T-helper 17 cell (primary cell): ENCODE results near the gene HTR3C. TPM values are rescaled to one million over a fixed set of nuclear protein-coding genes. Genes with fewer than 3 reads are reported as not detected.

Experiments used
- ATAC-seq: fragments of 150-1000 bp; cut with Tn5 transposase; 2 replicates; pipeline ENCODE4 v1.10.0; 2021; ENCODE audit warnings: mild to moderate bottlenecking, moderate library complexity
- DNase-seq, 3 donors: peaks; one replicate each; pipeline versions ENCODE4 v3.0.0 to v3.0.0-alpha.2; 2020 to 2021
- H3K9me3 ChIP-seq: one replicate; pipeline ENCODE4 v1.7.0; 2013; ENCODE audit warnings: low read length, mild to moderate bottlenecking; ENCODE audit not compliant: control insufficient read depth, poor library complexity, severe bottlenecking
- H3K27ac Mint-ChIP-seq: one replicate; pipeline ENCODE4 v1.8.0; 2022; ENCODE audit warnings: mild to moderate bottlenecking, moderate library complexity, mixed read lengths
- H3K27me3 Mint-ChIP-seq: one replicate; pipeline ENCODE4 v1.8.0; 2022; ENCODE audit warnings: mixed read lengths
- H3K36me3 Mint-ChIP-seq: one replicate; pipeline ENCODE4 v1.8.0; 2022; ENCODE audit warnings: low read depth, mixed read lengths
- H3K4me1 Mint-ChIP-seq: one replicate; pipeline ENCODE4 v1.8.0; 2022; ENCODE audit warnings: mild to moderate bottlenecking, mixed read lengths
- H3K4me3 Mint-ChIP-seq: one replicate; pipeline ENCODE4 v1.8.0; 2022; ENCODE audit warnings: mild to moderate bottlenecking, moderate library complexity, mixed read lengths
- total RNA-seq, 4 donors: library from RNA in 2 of 4; stranded (reverse) in 2 of 4; gene quantifications; one replicate each; pipeline ENCODE4 v1.2.3 and lab custom pipeline; 2022 to 2026

HTR3C gene
- total RNA-seq, 2 donors from 2014 or later = not detected

DNA sequence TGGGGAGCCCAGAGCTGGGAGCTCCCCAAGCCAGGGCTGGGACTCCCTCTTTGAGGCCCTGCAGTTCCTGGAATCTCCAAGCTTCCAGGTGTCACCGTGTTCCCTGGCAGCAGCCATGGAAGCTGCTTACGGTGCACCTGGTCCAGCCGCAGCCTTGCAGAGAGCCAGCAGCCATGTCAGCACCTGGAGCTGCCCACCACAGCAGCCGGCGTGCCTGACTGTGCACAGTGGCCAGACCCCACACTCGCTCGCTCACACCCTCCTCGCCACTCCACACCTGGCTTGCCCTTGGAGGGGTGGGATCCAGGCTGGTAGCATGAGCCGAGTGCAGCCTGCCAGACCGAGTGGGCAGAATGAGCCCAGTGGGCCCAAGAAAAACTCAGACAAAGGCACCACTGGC is 29.2 kb downstream of the HTR3C start:
- Mint-ChIP-seq H3K4me1 (no peaks in the 10 kb centered on the region), H3K27me3 (no peaks in the 10 kb centered on the region), H3K36me3 (peaks cover 3% of the 10 kb centered on the region), H3K4me3 (no peak overlapping the region), H3K27ac (no peak overlapping the region)
- ATAC-seq (no peak), DNase-seq (no peak)
- H3K9me3 ChIP-seq = no peaks in the 10 kb centered on the region

- ATAC-seq (no peak), DNase-seq (no peak)
- Mint-ChIP-seq H3K4me1 (no peaks in the 10 kb centered on the region), H3K36me3 (peaks cover 2% of the 10 kb centered on the region), H3K27ac (no peak overlapping the region), H3K4me3 (no peak overlapping the region), H3K27me3 (no peaks in the 10 kb centered on the region)
- H3K9me3 ChIP-seq = no peaks in the 10 kb centered on the region
These were observed 29.6 kb downstream of the HTR3C start for GRCh38 chr3:184082465-184082864.

GRCh38 chr3:184085389-184085852 is 32.6 kb downstream of the HTR3C start:
- no peaks in the 10 kb centered on the region for H3K9me3 ChIP-seq
- ATAC-seq = peak; percentile 25
- peaks cover 2% of the 10 kb centered on the region for H3K36me3 Mint-ChIP-seq
- no peaks in the 10 kb centered on the region for H3K27me3 Mint-ChIP-seq
- no peak for DNase-seq
- no peaks in the 10 kb centered on the region for H3K4me1 Mint-ChIP-seq
- H3K4me3 Mint-ChIP-seq = no peak overlapping the region
- no peak overlapping the region for H3K27ac Mint-ChIP-seq

DNA sequence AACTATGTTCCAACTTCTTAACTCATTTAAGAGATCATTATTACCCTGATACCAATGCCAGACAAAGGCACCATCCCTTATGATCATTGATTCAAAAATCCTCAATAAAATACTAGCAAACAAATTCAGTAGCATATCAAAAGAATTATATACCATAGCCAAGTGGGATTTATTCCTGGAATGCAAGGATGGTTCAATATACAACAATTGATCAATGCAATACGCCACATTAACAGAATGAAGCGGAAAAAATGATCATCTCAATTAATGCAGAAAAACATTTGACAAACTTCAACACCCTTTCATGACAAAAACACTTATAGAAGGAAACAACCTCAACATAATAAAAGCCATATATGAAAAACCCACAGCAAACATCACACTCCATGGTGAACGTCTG is 39.4 kb downstream of the HTR3C start:
- DNase-seq = no peak
- peaks cover 8% of the 10 kb centered on the region for H3K9me3 ChIP-seq
- Mint-ChIP-seq H3K4me3 (no peak overlapping the region), H3K27ac (no peak overlapping the region), H3K4me1 (no peaks in the 10 kb centered on the region), H3K36me3 (no peaks in the 10 kb centered on the region), H3K27me3 (peaks cover 7% of the 10 kb centered on the region)
- ATAC-seq = no peak

DNA sequence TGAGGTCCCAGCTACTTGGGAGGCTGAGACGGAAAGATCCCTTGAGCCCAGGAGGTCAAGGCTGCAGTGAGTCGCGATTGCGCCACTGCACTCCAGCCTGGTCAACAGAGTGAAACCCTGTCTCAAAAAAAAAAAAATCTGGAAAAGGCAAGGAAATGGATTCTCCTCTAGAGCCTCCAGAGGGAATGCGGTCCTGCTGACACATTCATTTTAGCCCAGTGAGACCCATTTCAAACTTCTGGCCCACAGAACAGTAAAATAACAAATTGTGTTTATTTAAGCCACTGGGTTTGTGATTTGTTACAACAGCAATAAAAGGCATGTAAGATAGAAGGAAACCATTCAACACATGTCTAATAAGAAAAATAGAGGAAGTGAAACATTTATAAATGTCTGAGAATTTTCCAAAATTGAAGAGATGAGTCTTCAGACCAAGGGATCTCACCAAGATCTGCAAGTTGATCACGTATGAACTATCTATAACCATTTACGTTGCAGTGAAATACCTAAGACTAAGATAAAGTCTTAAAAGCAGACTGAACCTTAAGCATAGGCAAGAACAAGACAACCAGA is 44.0 kb downstream of the HTR3C start, which contains the start of gene HTR3E:
TSS of gene HTR3E (plus strand) at position 254 of the 573 bp plus-strand sequence. CDS start 466 bp downstream, outside the sequence.
- Mint-ChIP-seq H3K36me3 (no peaks in the 10 kb centered on the region), H3K27me3 (peaks cover 7% of the 10 kb centered on the region), H3K27ac (no peak within 1 kb of the TSS), H3K4me1 (no peaks in the 10 kb centered on the region), H3K4me3 (no peak within 1 kb of the TSS)
- ATAC-seq = no peak
- H3K9me3 ChIP-seq = peaks cover 4% of the 10 kb centered on the region
- DNase-seq = no peak

GRCh38 chr3:184097556-184097955 is 44.7 kb downstream of the HTR3C start:
- Mint-ChIP-seq H3K4me1 (no peaks in the 10 kb centered on the region), H3K27me3 (peaks cover 7% of the 10 kb centered on the region), H3K27ac (no peak overlapping the region), H3K36me3 (no peaks in the 10 kb centered on the region), H3K4me3 (no peak overlapping the region)
- DNase-seq (no peak), ATAC-seq (no peak)
- H3K9me3 ChIP-seq = no peaks in the 10 kb centered on the region

GRCh38 chr3:184099806-184100686 is 47.2 kb downstream of the HTR3C start:
- no peak overlapping the region for H3K27ac Mint-ChIP-seq
- ATAC-seq (no peak), DNase-seq (no peak)
- no peaks in the 10 kb centered on the region for H3K9me3 ChIP-seq
- H3K4me1 Mint-ChIP-seq = peaks cover 3% of the 10 kb centered on the region
- no peak overlapping the region for H3K4me3 Mint-ChIP-seq
- H3K36me3 Mint-ChIP-seq = no peaks in the 10 kb centered on the region
- peaks cover 6% of the 10 kb centered on the region for H3K27me3 Mint-ChIP-seq

Other genes starting within 250 kb of the HTR3C start
- gene MAP6D1, start 227.5 kb upstream of the HTR3C start, total RNA-seq = 1 to 10 TPM in 1 of 2 donors, under 1 TPM in 1; 0.26 to 1.7 TPM
- 10 to 100 TPM; 36.6 to 38.3 TPM for gene PARL, start 168.2 kb upstream of the HTR3C start, total RNA-seq
- gene ABCC5, start 35.2 kb upstream of the HTR3C start, total RNA-seq = 10 to 100 TPM; 17.5 to 17.6 TPM
- gene HTR3D, start 21.3 kb upstream of the HTR3C start, total RNA-seq = not detected
- gene HTR3E, start 44.0 kb downstream of the HTR3C start, total RNA-seq = not detected
- 10 to 100 TPM; 49.5 to 53.8 TPM for gene EIF2B5, start 82.3 kb downstream of the HTR3C start, total RNA-seq
- 10 to 100 TPM; 31.5 to 42.9 TPM for gene DVL3, start 102.3 kb downstream of the HTR3C start, total RNA-seq
- 100 to 1,000 TPM; 120 to 164 TPM for gene AP2M1, start 121.8 kb downstream of the HTR3C start, total RNA-seq
- 100 to 1,000 TPM; 118 to 120 TPM for gene ABCF3, start 133.2 kb downstream of the HTR3C start, total RNA-seq
- not detected for gene VWA5B2, start 176.5 kb downstream of the HTR3C start, total RNA-seq
- 10 to 100 TPM; 17.6 to 24.1 TPM for gene ALG3, start 195.9 kb downstream of the HTR3C start, total RNA-seq
- gene EEF1AKMT4, start 196.6 kb downstream of the HTR3C start, total RNA-seq = under 1 TPM; 0.45 to 0.65 TPM
- gene CAMK2N2, start 208.5 kb downstream of the HTR3C start, total RNA-seq = under 1 TPM; 0.20 to 0.31 TPM
- gene ECE2, start 223.0 kb downstream of the HTR3C start, total RNA-seq = not detected
- 100 to 1,000 TPM; 149 to 171 TPM for gene PSMD2, start 246.2 kb downstream of the HTR3C start, total RNA-seq